HG02973 (cell line): ENCODE data around the gene OXT.
"Not testable (repeated sequence)": the region's sequence is repeated elsewhere in the genome, so short reads cannot be mapped to it uniquely, and the experiment has no call there.

ENCODE experiments used
- ATAC-seq: cut with Tn5 transposase; IDR thresholded peaks from one replicate; pipeline ENCODE4 v1.9.1; 2021; ENCODE audit warnings: moderate library complexity; ENCODE audit not compliant: unreplicated experiment

OXT gene

DNA sequence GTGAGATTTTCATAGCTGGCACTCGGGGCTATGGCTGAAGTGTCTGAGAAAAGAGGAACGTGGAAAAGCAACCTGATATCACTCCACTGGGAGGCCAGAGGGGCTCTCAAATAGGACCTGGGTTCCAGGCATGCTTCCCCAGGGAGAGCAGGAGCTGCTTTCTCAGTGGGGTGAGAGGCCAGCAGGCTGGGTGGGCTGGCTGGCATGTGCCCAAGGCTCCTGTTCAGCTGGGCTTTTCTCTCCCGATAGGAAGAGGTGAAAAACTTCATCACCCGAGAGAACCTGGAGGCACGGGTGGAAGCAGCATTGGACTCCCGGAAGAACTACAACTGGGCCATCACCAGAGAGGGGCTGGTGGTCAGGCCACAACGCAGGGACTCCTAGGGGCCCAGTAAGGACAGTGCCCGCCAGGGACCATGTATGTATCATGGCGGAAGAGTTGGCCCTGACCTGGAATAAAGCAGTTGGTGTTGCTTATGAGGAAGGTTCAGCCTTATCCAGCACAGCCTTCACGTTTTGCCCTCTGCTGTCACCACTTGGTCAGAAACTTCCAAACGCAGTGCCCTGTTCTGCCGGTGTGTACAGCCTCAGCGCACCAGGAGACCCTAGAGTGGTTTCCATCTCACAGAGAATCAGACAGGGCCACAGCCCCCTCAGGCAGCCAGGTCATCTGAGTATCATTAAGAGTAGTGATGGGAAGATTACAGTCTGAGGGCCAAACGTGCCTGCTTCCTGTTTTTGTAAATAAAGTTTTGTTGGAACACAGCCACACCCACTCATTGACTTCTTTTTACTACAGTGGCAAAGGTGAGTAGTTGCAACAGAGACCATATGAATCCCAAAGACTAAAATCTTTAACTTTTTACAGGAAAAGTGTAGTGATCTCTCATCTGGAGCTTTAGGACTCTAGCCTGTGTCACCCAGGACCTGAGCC is 23.7 kb upstream of the OXT start:
- no peak for ATAC-seq

DNA sequence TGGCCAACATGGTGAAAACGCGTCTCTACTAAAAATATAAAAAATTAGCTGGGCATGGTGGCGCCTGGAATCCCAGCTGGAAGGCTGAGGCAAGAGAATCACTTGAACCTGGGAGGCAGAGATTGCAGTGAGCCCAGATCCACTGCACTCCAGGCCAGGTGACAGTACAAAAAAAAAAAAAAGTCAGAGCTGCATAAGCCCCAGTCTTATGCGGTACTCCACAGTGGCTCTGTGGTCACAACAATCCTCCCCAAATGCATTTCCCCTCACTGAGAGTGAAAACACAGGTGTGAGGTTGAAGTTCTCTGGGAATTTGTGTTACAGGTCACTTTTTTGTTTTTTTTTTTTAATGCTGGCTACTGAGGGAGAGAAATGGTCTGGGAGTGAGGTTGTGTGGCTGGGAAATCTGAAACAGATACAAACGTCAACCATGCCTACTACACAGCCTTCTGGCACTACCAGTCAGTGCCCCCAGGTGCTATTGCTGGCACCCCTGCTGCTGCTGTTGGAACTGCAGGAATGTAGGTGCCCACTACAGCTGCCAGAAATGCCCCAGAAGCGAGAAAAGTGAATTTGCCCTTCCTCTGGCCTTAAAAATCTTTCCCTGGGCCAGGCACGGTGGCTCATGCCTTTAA is 19.9 kb upstream of the OXT start:
- ATAC-seq = no peak

DNA sequence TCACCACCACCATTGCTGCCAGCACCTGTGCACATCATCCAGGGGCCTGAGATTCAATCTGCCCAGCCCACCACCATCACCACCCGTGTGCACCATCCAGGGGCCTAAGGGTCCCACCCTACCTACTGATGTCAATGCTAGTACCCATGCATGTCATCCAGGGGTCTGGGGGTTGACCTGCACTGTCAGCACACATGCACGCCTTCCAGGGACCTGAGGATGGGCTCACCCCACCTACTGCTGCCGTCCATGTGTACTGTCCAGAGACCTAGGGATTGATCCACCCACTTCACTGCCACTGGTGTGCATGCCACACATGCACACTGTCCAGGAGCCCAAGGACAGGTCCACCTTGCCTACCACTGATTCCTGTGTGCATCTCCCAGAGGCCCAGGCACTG is 11.9 kb upstream of the OXT start:
- ATAC-seq = no peak

DNA sequence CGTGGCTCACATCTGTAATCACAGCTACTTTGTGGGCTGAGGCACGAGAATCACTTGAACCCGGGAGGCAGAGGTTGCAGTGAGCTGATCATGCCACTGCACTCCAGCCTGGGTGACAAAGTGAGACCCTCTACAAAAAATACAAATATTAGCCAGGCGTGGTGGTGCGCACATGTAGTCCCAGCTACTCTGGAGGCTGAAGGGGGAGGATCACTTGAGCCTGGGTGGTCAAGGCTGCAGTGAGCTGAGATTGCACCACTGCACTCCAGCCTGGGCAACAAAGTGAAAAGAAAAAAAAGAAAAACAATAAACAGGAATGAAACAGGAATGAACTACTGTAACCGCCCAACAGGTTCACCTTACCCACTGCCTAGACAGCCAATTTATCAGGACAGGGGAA is 7.3 kb upstream of the OXT start:
- ATAC-seq = not testable (repeated sequence)

DNA sequence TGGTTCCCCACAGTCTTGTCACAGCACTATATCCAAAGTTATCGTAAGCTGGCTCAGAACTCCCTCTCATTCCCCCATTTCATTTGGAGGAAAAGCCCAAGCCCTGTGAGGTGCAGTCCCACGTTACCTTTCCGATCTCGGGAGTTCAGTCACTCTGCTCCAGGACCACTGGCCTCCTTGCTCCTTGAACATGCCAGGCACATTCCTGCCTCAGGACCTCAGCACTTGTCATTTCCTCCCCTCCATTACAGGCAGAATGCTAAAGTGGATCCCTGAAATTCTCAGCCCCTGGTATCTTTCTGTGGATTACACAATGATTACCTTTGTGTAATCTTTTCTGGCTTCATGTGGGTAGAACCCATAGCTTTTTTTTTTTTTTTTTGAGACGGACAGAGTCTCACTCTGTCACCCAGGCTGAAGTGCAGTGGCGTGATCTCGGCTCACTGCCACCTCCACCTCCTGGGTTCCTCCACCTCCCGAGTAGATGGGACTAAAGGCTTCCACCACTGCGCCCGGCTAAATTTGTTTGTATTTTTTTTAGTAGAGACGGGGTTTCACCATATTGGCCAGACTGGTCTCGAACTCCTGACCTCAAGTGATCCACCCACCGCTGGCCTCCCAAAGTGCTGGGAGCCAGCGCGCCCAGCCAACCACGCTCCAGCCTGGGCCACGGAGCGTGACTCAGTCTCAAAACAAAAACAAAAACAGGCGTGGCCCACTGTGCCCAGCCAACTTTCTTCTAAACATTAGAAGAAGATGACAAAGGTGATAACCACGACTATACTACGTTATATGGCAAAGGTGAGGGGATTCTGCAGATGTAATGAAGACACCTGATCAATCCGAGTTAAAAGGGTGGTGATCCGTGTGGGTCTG is 4.0 kb upstream of the OXT start:
- no peak for ATAC-seq

DNA sequence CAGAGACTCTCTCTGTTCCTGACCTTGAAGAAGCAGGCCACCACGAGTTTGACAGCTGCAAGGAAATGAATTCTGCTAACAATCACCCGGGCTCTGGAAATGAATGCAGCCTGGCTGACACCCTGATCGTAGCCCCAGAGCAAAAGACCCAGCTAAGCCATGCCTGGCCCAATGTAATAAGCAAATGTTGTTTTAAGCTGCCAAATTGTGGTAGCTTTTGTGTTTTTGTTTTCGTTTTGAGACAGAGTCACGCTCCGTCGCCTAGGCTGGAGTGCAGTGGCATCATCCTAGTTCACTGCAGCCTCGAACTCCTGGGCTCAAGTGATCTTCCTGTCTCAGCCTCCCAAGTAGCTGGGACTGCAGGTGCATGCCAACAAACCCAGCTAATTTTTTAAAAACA is 3.3 kb upstream of the OXT start:
- no peak for ATAC-seq

DNA sequence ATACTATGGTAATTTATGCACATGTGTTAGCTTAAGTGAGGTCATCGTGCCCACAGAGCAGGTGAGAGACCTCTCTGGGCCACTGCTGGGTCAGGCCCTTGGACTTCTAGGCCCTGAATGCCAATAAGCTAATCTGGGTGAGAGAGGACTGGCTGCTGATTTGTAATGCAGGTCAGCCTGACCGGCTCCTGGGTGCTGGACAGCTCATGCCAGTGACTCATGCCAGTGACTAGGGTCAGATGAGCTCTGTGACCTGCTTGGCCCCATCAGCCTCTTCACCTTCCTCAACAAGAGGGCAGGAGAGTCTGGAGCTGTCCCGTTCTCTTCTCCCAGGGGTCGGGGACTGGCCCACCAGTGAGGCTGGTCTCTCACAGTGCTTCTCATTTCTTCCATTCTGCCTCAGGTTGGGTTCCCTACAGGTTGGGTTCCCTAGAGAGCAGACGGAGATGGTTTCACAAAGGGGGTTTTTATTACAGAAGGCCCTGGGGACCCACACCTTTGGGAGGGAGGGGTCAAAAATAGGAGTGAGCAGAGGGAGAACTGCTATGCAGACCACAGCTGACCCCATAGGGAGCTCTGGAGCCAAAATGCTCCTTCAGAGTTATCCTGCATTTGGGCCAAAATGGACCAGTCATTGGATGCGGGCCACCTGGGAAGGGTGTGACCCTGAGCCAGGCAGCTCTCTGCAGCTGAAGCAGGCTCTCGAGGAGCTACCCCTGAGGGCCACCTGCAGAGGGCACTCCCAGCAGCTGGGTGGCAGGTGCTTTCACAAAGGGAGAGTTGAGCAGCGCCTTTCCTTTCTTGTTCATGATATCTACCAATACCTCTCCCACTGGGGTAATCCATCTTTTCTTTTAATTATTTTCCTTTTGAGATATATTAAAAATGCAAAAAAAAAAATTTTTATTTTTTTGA is 2.2 kb upstream of the OXT start:
- no peak for ATAC-seq

DNA sequence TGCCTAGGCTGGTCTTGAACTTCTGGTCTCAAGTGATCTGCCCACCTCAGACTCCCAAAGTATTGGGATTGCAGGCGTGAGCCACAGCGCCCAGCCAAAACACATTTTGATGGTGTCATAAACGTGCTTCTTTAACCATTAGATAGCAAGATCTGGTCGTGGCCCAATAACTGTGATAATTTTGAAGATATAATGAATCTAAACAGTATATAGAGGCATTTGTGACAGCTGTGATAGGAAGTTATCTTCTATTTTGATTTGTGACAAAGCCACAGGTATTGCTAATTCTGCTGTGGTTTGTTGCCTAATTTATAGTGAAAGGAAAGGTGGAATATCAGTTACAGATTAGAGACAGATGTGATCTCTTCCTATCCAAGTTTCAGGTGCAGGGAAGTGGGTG is 695 bp upstream of the OXT start:
- no peak for ATAC-seq

DNA sequence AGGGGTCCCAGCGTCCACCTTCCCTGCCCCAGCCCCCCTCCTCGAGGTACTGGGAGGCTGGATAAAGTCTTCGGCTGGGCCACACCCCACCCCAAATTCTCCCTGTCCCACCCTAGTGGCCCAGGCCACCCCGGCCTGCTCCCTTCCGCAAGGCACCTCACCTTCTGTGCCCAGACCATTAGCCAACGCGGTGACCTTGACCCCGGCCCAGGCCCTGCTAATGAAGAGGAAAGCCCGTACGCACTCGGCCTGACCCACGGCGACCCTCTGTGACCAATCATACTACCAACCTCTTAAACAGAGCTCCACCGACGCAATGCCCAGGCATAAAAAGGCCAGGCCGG is 182 bp upstream of the OXT start:
- no peak for ATAC-seq

DNA sequence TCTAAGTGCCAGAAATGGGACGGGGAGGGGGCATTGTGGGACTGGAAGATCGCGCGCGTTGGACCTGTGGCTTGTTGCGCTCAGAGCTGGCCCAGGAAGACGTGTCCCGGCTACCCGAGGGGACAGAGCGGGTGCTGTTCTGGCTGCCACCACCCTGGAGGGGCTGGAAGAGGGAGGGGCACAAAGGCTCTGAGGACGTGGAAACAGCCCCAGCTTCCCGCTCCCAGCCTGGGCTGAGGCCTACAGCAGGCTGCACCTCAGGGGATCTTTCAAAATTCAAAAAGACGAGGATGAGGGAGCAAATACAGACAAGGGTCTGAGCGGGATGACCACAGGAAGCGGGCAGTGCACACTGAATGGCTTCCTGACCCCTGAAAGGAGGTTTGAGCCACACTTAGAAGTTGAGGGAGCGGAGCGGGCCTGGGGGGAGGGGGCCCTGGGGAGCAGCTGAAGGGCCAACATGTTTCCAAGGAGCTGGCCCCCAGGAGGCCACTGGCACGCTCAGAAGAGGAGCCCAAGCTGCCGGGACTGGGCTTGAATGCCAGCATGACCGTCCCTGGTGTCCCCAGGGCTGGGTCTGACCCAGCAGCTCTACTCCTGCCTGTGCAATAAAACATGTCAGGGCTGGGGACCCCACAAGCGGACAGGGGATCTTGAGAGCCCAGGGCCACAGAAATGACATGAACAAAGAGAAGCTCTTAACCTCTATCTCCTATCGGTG is 1.3 kb downstream of the OXT start:
- ATAC-seq = no peak

DNA sequence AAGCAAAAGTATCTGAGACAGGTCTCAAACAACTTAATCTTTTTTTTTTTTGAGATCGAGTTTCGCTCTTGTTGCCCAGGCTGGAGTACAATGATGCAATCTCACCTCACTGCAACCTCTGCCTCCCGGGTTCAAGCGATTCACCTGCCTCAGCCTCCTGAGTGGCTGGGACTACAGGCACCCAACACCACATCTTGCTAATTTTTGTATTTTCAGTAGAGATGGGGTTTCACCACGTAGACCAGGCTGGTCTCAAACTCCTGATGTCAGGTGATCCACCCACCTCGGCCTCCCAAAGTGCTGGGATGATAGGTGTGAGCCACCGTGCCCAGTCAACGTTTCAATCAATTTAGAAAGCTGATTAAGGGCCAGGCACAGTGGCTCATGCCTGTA is 1.8 kb downstream of the OXT start:
- not testable (repeated sequence) for ATAC-seq

DNA sequence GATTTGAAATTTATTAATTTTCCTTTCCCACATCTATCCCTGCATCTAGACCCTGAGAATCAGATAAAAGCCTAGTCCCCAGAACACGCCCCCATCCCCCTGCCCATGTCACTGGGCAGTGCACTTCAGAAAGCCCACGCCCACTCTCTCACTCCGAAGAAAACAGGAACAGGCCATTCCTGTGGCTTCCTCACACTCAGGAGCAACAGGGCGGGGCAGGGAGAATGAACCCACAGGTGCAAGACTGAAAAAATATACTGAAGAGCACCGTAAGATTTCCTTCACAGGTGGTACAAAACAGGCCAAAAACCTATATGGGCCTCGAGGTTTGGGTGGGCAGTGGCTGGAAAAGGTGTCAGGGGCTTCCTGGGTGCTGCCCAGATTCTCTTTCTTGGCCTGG is 3.4 kb downstream of the OXT start:
- ATAC-seq = no peak

DNA sequence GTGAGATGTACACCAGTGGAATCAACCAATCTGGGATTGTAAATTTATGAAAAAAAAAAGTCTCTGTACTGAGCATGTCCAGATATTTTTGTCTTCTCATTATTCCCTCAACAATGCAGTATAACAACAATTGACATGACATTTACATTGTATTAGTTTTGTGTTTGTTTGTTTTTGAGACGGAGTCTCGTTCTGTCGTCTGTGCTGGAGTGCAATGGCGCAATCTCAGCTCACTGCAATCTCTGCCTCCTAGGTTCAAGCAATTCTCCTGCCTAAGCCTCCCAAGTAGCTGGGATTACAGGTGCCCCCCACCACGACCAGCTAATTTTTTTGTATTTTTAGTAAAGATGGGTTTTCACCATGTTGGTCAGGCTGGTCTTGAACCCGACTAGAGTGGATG is 3.9 kb downstream of the OXT start:
- not testable (repeated sequence) for ATAC-seq

DNA sequence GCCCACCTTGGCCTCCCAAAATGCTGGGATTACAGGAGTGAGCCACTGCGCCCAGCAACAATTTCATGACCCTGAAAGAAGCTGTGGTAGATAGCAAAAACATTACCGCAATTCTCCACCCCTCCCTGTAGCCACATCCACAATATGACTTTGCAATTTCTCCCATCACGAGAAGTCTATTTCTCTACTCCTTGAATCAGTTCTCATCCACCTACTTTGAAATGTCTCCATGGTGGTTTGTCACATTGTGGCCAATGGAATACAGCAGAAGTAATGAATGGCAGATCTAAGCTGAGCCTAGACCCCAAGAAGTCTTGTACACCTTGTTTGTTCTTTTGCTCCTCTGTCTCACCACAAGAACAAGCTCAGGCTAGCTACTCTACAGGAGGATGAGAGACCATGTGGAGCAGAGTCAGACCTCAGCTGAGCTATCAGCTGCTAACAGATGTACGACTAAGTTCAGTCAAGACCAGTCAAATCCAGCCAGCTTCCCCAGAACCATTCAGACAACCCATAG is 6.3 kb downstream of the OXT start:
- ATAC-seq = no peak

DNA sequence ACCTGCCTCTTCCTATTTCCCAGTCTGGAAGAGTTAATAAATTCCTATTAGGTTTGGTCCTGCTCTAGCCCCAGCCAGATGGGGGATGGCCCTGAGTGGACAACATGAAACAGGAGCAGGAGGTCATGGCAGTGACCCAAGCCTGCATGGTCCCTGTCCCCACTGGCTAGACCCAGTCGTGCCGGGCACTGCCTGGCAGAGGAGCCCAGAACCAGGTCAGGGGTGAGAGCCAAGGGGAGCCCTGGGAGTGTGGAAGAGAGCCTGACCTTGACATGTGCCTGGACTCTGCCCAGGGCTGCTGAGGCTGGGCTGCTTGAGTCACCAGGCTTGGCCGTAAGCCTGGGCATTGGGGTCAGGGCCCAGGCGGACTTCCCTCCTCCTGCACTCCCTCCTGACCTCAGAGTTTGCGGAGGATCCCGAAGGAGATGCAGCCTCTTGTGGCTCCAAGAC is 9.5 kb downstream of the OXT start:
- ATAC-seq = no peak

DNA sequence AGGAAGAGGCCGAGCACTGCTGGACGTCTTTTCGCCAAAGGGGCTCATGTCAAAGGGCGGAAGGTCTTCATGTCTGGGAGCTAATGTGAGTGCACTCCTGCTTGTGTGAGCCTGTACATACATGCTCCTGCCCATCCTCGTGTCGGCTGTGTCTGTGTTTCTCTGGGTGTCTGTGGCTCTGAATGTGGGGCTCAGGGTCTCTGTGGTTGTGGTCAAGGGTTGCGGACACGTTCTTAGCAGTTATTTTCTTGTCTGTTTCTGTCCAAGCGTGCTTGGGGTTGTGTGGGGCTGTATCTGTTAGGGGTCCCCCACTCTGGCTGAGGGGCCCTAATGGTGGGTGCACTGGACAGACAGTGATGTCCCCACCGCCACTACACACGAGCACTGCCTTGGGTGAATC is 10.2 kb downstream of the OXT start:
- ATAC-seq = no peak

DNA sequence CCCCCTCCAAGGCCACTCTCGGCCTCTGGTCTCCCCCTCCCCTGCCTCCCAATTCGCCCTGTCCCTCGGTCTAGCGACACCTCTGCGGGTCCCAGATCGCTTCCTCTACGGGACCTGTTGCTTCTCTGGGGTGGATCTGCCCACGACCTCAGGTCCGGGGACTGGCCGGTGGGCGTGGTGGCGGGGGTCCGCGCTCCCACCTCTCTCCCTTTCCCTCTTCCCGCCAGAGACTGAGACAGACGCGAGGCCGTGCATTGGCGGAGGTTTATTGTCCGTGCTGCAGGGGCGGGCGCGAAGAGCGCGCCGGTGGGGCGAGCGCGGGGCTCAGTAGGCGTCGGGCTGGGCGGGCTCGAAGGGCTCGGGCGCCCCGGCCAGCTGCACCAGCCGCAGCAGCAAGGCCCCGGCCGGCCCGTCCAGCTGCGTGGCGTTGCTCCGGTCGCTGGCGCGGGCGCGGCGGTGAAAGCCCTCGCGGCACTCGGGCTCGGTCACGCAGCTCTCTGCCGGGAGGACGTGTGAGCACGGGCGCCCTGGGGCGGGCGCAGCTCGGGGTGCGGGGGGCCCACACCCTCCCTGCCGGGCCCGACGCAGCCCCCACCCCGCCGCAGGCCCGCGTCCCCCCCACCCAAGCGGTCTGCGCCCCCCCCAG is 11.0 kb downstream of the OXT start:
- no peak for ATAC-seq

DNA sequence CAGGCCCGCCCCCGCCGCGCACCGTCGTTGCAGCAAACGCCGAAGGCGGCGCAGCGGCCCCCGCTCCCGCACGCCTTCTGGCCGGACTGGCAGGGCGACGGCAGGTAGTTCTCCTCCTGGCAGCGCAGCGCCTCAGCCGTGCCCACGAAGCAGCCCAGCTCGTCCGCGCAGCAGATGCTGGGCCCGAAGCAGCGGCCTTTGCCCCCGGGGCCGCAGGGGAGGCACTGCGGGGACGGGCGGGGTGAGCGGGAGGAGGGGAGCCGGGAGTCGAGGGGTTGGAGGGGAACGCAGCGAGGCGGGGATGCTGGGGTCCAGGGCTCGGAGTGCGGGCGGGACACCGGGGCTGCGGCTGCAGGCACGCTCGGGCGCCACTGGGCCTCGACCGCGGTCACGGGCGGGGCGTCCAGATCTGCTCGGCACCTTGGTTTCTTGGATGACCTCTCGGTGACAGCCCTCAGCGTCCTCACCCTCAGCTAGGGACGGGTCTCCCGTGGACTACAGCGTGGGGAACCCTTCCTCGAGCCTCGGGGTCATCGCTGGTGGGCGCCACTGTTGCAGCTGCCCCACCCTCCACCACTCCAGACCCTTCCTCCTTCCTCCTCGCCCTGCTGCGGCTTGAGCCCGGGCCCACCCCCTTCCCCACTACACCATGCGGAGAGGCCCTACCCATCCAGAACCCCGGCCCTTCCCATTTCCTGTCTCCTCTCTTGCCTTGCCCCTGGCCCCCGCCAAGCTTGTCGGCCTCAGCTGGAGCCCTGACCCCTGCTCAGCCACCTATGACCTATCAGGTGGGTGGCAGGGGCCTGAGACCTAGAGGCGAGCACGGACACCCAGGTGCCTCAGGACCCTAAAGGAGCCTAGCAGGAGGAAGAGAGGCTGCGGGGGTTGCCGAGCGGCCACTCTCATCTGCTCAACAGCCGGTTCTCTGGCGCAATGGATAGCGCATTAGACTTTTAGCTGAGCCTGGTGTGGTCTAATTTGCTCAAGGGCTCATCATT is 11.8 kb downstream of the OXT start:
- no peak for ATAC-seq
